Parathyroid adenoma (tissue), 2 donors: ENCODE results near the gene CNTNAP2.
"Not testable (repeated sequence)": the region's sequence is repeated elsewhere in the genome, so short reads cannot be mapped to it uniquely, and the experiment has no call there.

Experiments used
- H2AFZ ChIP-seq: fragments of 300-600 bp; sonication (generic); one replicate; pipeline ENCODE4 v1.7.0; 2017; ENCODE audit warnings: antibody characterized with exemption, mild to moderate bottlenecking
- H3K27ac ChIP-seq: fragments of 300-600 bp; sonication (generic); one replicate; pipeline ENCODE4 v1.7.0; 2017
- H3K27me3 ChIP-seq: fragments of 300-600 bp; sonication (generic); one replicate; pipeline ENCODE4 v1.7.0; 2017; ENCODE audit warnings: low read length; ENCODE audit not compliant: control insufficient read depth, insufficient read depth
- H3K36me3 ChIP-seq: fragments of 300-600 bp; sonication (generic); one replicate; pipeline ENCODE4 v1.7.0; 2017; ENCODE audit warnings: low read length; ENCODE audit not compliant: control insufficient read depth, insufficient read depth
- H3K4me1 ChIP-seq: fragments of 300-600 bp; sonication (generic); one replicate; pipeline ENCODE4 v1.7.0; 2017; ENCODE audit warnings: control low read depth
- H3K4me2 ChIP-seq: fragments of 300-600 bp; sonication (generic); one replicate; pipeline ENCODE4 v1.7.0; 2017; ENCODE audit warnings: low read length
- H3K4me3 ChIP-seq: fragments of 300-600 bp; sonication (generic); one replicate; pipeline ENCODE4 v1.7.0; 2017; ENCODE audit warnings: low read depth, low read length
- H3K79me2 ChIP-seq: fragments of 300-600 bp; sonication (generic); one replicate; pipeline ENCODE4 v1.7.0; 2017; ENCODE audit warnings: control low read depth
- H3K9ac ChIP-seq: fragments of 300-600 bp; sonication (generic); one replicate; pipeline ENCODE4 v1.7.0; 2017; ENCODE audit warnings: mild to moderate bottlenecking
- H3K9me3 ChIP-seq: fragments of 300-600 bp; sonication (generic); one replicate; pipeline ENCODE4 v1.7.0; 2017; ENCODE audit warnings: low read length; ENCODE audit not compliant: control insufficient read depth
- TF ChIP-seq, protein P1 (sequence below): fragments of 300-600 bp; sonication (generic); IDR thresholded peaks from one replicate; pipeline ENCODE4 v1.7.0; 2017; ENCODE audit warnings: antibody characterized with exemption, mild to moderate bottlenecking
- donor health status: primary hyperparathyroidism.

The CNTNAP2 gene

DNA sequence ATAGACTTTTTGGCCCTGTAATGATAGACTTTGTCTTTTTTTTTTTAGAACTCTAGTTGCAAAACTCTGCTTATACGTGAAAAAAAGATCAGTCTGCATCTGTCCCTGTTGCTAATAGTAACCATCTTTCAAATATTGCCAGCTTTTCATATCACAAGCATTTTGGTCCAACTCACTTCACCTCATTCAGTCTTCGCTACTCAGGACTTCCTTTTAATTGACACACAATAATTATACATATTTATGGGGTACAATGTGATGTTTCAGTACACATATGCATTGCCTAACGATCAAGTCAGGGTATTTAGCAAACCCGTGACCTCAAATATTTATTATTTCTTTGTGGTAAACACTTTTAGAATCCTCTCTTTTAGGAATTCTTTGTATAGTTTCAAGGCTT lies 1606.9 kb downstream of the CNTNAP2 start:
- Histone ChIP-seq H3K27me3 (no peaks in the 10 kb centered on the region), H3K4me1 (no peaks in the 10 kb centered on the region), H3K4me2 (no peak overlapping the region), H3K36me3 (no peaks in the 10 kb centered on the region), H2AFZ (no peak overlapping the region), H3K27ac (no peak overlapping the region), H3K9me3 (no peaks in the 10 kb centered on the region), H3K4me3 (no peak overlapping the region), H3K79me2 (no peaks in the 10 kb centered on the region), H3K9ac (no peak overlapping the region)
- TF ChIP-seq, protein P1, sequence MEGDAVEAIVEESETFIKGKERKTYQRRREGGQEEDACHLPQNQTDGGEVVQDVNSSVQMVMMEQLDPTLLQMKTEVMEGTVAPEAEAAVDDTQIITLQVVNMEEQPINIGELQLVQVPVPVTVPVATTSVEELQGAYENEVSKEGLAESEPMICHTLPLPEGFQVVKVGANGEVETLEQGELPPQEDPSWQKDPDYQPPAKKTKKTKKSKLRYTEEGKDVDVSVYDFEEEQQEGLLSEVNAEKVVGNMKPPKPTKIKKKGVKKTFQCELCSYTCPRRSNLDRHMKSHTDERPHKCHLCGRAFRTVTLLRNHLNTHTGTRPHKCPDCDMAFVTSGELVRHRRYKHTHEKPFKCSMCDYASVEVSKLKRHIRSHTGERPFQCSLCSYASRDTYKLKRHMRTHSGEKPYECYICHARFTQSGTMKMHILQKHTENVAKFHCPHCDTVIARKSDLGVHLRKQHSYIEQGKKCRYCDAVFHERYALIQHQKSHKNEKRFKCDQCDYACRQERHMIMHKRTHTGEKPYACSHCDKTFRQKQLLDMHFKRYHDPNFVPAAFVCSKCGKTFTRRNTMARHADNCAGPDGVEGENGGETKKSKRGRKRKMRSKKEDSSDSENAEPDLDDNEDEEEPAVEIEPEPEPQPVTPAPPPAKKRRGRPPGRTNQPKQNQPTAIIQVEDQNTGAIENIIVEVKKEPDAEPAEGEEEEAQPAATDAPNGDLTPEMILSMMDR: no peak

DNA sequence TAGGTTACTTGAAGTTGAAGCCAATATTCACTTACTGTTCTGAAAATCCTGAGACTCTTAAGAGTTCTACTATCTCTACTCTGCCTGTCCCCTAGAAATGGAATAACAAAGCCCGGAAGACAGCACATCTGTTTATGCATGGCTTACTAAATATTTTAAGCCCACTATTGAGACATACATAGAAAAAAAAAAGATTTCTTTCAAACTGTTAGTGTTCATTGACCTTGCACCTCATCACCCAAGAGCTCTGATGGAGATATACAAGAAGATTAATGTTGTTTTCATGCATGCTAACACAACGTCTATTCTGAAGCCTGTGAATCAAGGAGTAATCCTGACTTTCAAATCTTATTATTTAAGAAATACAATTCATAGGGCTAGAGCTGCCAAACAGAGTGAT lies 1614.7 kb downstream of the CNTNAP2 start:
- Histone ChIP-seq H3K27ac (no peak overlapping the region), H3K4me1 (no peaks in the 10 kb centered on the region), H3K4me3 (no peak overlapping the region), H3K36me3 (no peaks in the 10 kb centered on the region), H3K4me2 (no peak overlapping the region), H3K9me3 (no peaks in the 10 kb centered on the region), H3K9ac (no peak overlapping the region), H3K79me2 (no peaks in the 10 kb centered on the region), H2AFZ (no peak overlapping the region), H3K27me3 (no peaks in the 10 kb centered on the region)
- TF ChIP-seq, protein P1: no peak

DNA sequence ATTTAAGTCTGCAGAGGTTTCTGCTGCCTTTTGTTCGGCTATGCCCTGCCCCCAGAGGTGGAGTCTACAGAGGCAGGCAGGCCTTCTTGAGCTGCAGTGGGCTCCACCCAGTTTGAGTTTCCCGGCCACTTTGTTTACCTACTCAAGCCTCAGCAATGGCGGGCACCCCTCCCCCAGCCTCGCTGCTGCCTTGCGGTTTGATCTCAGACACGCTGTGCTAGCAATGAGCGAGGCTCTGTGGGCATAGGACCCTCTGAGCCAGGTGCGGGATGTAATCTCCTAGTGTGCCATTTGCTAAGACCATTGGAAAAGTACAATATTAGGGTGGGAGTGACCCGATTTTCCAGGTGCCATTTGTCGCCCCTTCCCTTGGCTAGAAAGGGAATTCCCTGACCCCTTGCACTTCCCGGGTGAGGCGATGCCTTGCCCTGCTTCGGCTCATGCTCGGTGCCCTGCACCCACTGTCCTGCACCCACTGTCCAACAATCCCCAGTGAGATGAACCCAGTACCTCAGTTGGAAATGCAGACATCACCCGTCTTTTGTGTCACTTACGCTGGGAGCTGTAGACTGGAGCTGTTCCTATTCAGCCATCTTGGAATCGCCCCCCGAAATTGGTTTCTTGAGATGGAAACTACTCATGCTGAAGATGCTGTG lies 1621.1 kb downstream of the CNTNAP2 start:
- not testable (repeated sequence) for H3K4me3 ChIP-seq, H3K27me3 ChIP-seq, H3K36me3 ChIP-seq, H3K79me2 ChIP-seq, H3K27ac ChIP-seq, H3K4me2 ChIP-seq, H2AFZ ChIP-seq, H3K4me1 ChIP-seq, H3K9me3 ChIP-seq, H3K9ac ChIP-seq

DNA sequence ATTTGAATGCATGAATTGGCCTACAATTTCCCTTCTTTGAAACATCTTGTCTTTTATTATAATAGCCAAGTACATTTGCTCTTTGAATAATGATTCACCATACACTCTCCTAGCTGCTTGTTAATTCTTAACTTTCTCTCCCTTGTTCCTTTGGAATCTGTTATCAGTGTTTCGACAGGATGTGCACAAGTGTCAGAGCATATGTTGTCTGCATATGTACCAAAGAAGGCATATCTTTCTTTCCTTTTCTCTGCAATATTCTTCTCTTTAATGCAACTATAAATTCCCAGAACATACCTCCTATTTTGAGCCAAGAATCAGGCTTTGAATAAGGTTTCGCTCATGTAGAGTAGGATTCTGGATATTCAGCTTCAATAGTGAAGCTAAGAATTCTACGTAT lies 1625.7 kb downstream of the CNTNAP2 start:
- H2AFZ ChIP-seq: no peak overlapping the region
- no peaks in the 10 kb centered on the region for H3K27me3 ChIP-seq
- no peak overlapping the region for H3K4me2 ChIP-seq
- no peak overlapping the region for H3K4me3 ChIP-seq
- TF ChIP-seq, protein P1: no peak
- no peaks in the 10 kb centered on the region for H3K4me1 ChIP-seq
- no peaks in the 10 kb centered on the region for H3K9me3 ChIP-seq
- H3K79me2 ChIP-seq: no peaks in the 10 kb centered on the region
- H3K9ac ChIP-seq: no peak overlapping the region
- H3K27ac ChIP-seq: no peak overlapping the region
- H3K36me3 ChIP-seq: no peaks in the 10 kb centered on the region

DNA sequence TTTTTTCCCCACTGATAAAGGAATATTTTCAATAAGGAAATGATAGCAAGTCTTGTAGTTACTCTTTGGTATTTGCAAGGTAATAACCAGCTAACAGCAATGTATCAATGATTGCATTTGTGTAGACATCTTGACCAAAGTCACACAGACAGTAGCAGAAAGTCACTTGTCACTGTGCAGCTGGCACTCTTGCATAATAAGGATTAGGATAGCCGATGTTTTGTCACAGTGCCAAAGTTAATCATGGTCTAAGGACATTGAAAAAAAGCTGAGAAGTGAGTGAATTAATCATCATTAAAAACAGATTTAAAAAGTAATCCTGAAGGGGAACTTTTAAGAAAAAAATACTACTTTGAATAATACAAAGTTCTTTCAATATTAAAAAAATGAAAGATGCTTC lies 1639.7 kb downstream of the CNTNAP2 start:
- H3K9me3 ChIP-seq: no peaks in the 10 kb centered on the region
- no peak overlapping the region for H3K27ac ChIP-seq
- H3K27me3 ChIP-seq: no peaks in the 10 kb centered on the region
- H3K4me2 ChIP-seq: no peak overlapping the region
- H3K36me3 ChIP-seq: no peaks in the 10 kb centered on the region
- no peak overlapping the region for H3K9ac ChIP-seq
- no peak overlapping the region for H3K4me3 ChIP-seq
- no peaks in the 10 kb centered on the region for H3K4me1 ChIP-seq
- H3K79me2 ChIP-seq: no peaks in the 10 kb centered on the region
- TF ChIP-seq, protein P1: no peak
- no peak overlapping the region for H2AFZ ChIP-seq
